Right lobe of liver (tissue), 6 donors: Measurements from ENCODE around the gene H3-3A. TPM values are rescaled to one million over a fixed set of nuclear protein-coding genes. Genes with fewer than 3 reads are reported as not detected.

ENCODE experiments used
- ATAC-seq, 4 donors: fragments of 200-7000 bp; cut with Tn5 transposase; one replicate each; pipeline ENCODE4 v1.9.1; 2020; ENCODE audit warnings: mild to moderate bottlenecking in 4 of 4, moderate library complexity in 4 of 4
- DNase-seq, 3 donors: peaks; one replicate each; pipeline ENCODE4 v3.0.0-alpha.2; 2020
- H3K27ac ChIP-seq, 3 donors: fragments of 200-600 bp; one replicate each; pipeline ENCODE4 v1.8.0; 2022
- H3K27me3 ChIP-seq, 2 donors: fragments of 200-600 bp; one replicate each; pipeline ENCODE4 v1.8.0; 2022
- H3K36me3 ChIP-seq, 4 donors: fragments of 200-600 bp; sonication (generic) in 1 of 4; one replicate each; pipeline versions ENCODE4 v1.5.1 to v1.8.0; 2017 to 2022; ENCODE audit warnings: control low read depth in 1 of 4
- H3K4me1 ChIP-seq, 4 donors: fragments of 200-600 bp; sonication (generic) in 1 of 4; one replicate each; pipeline versions ENCODE4 v1.5.1 to v1.8.0; 2017 to 2022; ENCODE audit warnings: control low read depth in 1 of 4
- H3K4me3 ChIP-seq, 3 donors: fragments of 200-600 bp; one replicate each; pipeline ENCODE4 v1.8.0; 2022
- H3K9me3 ChIP-seq, 4 donors: fragments of 200-600 bp; sonication (generic) in 1 of 4; one replicate each; pipeline versions ENCODE4 v1.5.1 to v1.8.0; 2017 to 2022; ENCODE audit warnings: control low read depth in 1 of 4
- CTCF ChIP-seq, 4 donors: fragments of 200-600 bp in 3 of 4; fragments of 450-650 bp in 1 of 4; IDR thresholded peaks; one replicate each; pipeline versions ENCODE4 v1.5.1 to v1.8.0; 2016 to 2022; ENCODE audit warnings: antibody characterized with exemption in 4 of 4, mild to moderate bottlenecking in 2 of 4
- POLR2A ChIP-seq: fragments of 450-650 bp; IDR thresholded peaks from one replicate; pipeline ENCODE4 v1.6.1; 2017; ENCODE audit warnings: antibody characterized with exemption, mild to moderate bottlenecking
- WGBS: methylation state at CpG from one replicate; pipeline ENCODE4 v1.1.6; 2018; ENCODE audit warnings: low coverage, low lambda C conversion rate; ENCODE audit not compliant: insufficient coverage; ENCODE audit errors: missing lambda C conversion rate; 5-methylcytosine and 5-hydroxymethylcytosine counted together
- intact Hi-C, 2 donors: fragments of 100-400 bp; cut with DNase I; formaldehyde crosslinking; loops; one replicate each; pipeline versions ENCODE4 v1.11.2 to v1.14.1; 2022
- total RNA-seq, 6 experiments: library from RNA; depleted of rRNA in 2 of 6; stranded (reverse); fragments of >200 nt in 2 of 6; fragmentation: NEBNext Ultra II Directional in 3 of 6; extraction: Animal tissue kit (Norgen Biotek cat#: 25700) in 3 of 6; gene quantifications; one replicate each; pipeline versions ENCODE4 v1.1.0 to v1.2.4, GENCODE V29; 2016 to 2023
- donor health status: DM: no; HTN: yes; CAD: no.
- donor health status: DM: no; HTN: no; CAD: no.
- donor health status: DM: no; HTN: no; CAD: no.
- donor health status: DM: no; HTN: yes; CAD: no.
- donor health status: DM: no; HTN: yes; CAD: no.

The H3-3A gene
- total RNA-seq, 6 experiments from 2014 or later = 132 to 185 (median 156) TPM

GRCh38 chr1:226063977-226064815 is 1.7 kb downstream of the H3-3A start:
- H3K27ac ChIP-seq = peak overlapping the region; percentile 93 to 98 (median 97)
- DNase-seq (no peak), ATAC-seq (peak in 3 of 4 donors; percentile 7 to 19 (median 14))
- under 1% methylated on average over 17 of the region's 17 CpGs for WGBS
- H3K27me3 ChIP-seq = no peaks in the 10 kb centered on the region
- no peaks in the 10 kb centered on the region for H3K9me3 ChIP-seq
- peaks cover 0 to 29% (median 12%) of the 10 kb centered on the region in 4 donors for H3K4me1 ChIP-seq
- H3K36me3 ChIP-seq = peaks cover 0 to 39% (median 12%) of the 10 kb centered on the region in 4 donors
- H3K4me3 ChIP-seq = peak overlapping the region; percentile 78 to 90 (median 81)
- intact Hi-C loops = no loop called here
- peak; percentile 56 to 87 (median 60) for TF ChIP-seq CTCF (IDR thresholded peaks at IDR 0.05)
- TF ChIP-seq POLR2A = peak; percentile 65

DNA sequence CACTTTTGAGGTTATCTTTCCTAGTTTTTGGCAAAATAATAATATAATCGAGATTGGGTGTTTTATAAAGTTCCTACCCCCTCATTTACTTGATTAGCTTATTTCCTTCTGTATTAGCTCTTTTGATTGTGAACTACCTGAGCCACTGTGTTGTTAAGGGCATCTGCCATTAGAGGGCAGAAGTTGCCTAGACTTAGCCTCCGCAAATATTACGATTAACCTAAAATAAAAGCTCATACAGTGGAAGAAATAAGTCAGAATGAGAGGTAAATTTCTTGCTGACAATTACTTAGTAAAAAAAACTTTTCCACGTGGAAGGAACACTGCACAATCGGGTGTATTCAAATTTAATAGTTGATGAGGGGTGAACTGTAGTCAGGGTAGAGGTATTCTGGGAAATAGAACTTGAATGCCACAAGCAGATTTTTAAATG is 2.3 kb downstream of the H3-3A start:
- Histone ChIP-seq H3K4me3 (peak overlapping the region; percentile 78 to 90 (median 81)), H3K27ac (peak overlapping the region in 1 of 3 donors; percentile 49), H3K9me3 (no peaks in the 10 kb centered on the region), H3K4me1 (peaks cover 0 to 29% (median 12%) of the 10 kb centered on the region in 4 donors), H3K27me3 (no peaks in the 10 kb centered on the region), H3K36me3 (peaks cover 0 to 45% (median 18%) of the 10 kb centered on the region in 4 donors)
- intact Hi-C loops = loop anchor here (5.0 kb wide), 1 partner anchor 57 kb away; no protein-coding TSS in a partner anchor
- DNase-seq = no peak
- TF ChIP-seq POLR2A (no peak), CTCF (IDR thresholded peaks at IDR 0.05) (peak; percentile 49 to 57 (median 52))
- peak; percentile 10 to 30 (median 26) for ATAC-seq
- 0% methylated on average over 5 of the region's 5 CpGs for WGBS

- peaks cover 0 to 24% (median 9%) of the 10 kb centered on the region in 4 donors for H3K4me1 ChIP-seq
- H3K27ac ChIP-seq = no peak overlapping the region
- 77% methylated on average over 4 of the region's 4 CpGs for WGBS
- H3K27me3 ChIP-seq = no peaks in the 10 kb centered on the region
- H3K36me3 ChIP-seq = peaks cover 0 to 59% (median 21%) of the 10 kb centered on the region in 4 donors
- DNase-seq (no peak), ATAC-seq (no peak)
- no peak overlapping the region for H3K4me3 ChIP-seq
- no peak for TF ChIP-seq CTCF (IDR thresholded peaks at IDR 0.05)
- no peak for TF ChIP-seq POLR2A
- intact Hi-C loops = loop anchor here (5.0 kb wide), 1 partner anchor 56 kb away; no protein-coding TSS in a partner anchor
- no peaks in the 10 kb centered on the region for H3K9me3 ChIP-seq
These were observed 4.0 kb downstream of the H3-3A start for GRCh38 chr1:226066415-226067078.

- WGBS = 82% methylated on average over 6 of the region's 13 CpGs
- intact Hi-C loops = loop anchor here (5.0 kb wide), 1 partner anchor 52 kb away; no protein-coding TSS in a partner anchor
- Histone ChIP-seq H3K27me3 (no peaks in the 10 kb centered on the region), H3K36me3 (peaks cover 7 to 79% (median 34%) of the 10 kb centered on the region in 4 donors), H3K4me1 (peaks cover 0 to 18% (median 8%) of the 10 kb centered on the region in 4 donors), H3K9me3 (no peaks in the 10 kb centered on the region), H3K4me3 (no peak overlapping the region), H3K27ac (no peak overlapping the region)
- TF ChIP-seq CTCF (IDR thresholded peaks at IDR 0.05) = no peak
- no peak for TF ChIP-seq POLR2A
- no peak for ATAC-seq
- DNase-seq = no peak
These were observed 7.4 kb downstream of the H3-3A start for GRCh38 chr1:226069811-226070489.
